GM12891 (cell line): ENCODE results near the gene KIFAP3.
"Not testable (repeated sequence)": the region's sequence is repeated elsewhere in the genome, so short reads cannot be mapped to it uniquely, and the experiment has no call there.

Experiments
- POLR2A ChIP-seq: IDR thresholded peaks from 2 replicates; pipeline ENCODE4 v1.6.1; 2011; ENCODE audit warnings: low read depth, low read length, control low read depth
- POLR2AphosphoS5 ChIP-seq: IDR thresholded peaks from 2 replicates; pipeline ENCODE4 v1.6.1; 2011; ENCODE audit warnings: low read depth, low read length, control low read depth
- SPI1 ChIP-seq: IDR thresholded peaks from 2 replicates; pipeline ENCODE4 v1.6.1; 2011; ENCODE audit warnings: low read depth, low read length, control low read depth
- TAF1 ChIP-seq: IDR thresholded peaks from 2 replicates; pipeline ENCODE4 v1.6.1; 2011; ENCODE audit warnings: low read depth, low read length, control low read depth

DNA sequence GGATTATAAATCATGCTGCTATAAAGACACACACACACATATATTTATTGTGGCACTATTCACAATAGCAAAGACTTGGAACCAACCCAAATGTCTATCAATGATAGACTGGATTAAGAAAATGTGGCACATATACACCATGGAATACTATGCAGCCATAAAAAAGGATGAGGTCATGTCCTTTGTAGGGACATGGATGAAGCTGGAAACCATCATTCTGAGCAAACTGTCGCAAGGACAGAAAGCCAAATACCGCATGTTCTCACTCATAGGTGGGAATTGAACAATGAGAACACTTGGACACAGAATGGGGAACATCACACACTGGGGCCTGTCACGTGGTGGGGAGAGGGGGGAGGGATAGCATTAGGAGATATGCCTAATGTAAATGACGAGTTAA lies 12.8 kb downstream of the KIFAP3 start:
- TF ChIP-seq POLR2AphosphoS5, POLR2A, TAF1, SPI1: not testable (repeated sequence)
